ENCODE measurements around the gene ARSA.

Gene ARSA

GRCh38 chr22:50620593-50621355, 7.2 kb downstream of the ARSA start (continued):
- TF ChIP-seq SP7 (tag by site-specific recombination; IDR thresholded peaks at IDR 0.05) (no peak), BCL6B (tag by site-specific recombination; IDR thresholded peaks at IDR 0.05) (no peak), TRIM28 (IDR thresholded peaks at IDR 0.05; ENCODE audit: borderline replicate concordance, low read length) (no peak), PRDM2 (tag by site-specific recombination; IDR thresholded peaks at IDR 0.05; ENCODE audit: borderline replicate concordance) (no peak), WT1 (tag by site-specific recombination; IDR thresholded peaks at IDR 0.05) (peak; percentile 68), ATF2 (tag by site-specific recombination; IDR thresholded peaks at IDR 0.05; ENCODE audit: low read depth) (no peak), ZBTB44 (tag by site-specific recombination; IDR thresholded peaks at IDR 0.05) (no peak), BCL11B (tag by site-specific recombination; IDR thresholded peaks at IDR 0.05; ENCODE audit: low read depth) (no peak), ZNF114 (tag by site-specific recombination; IDR thresholded peaks at IDR 0.05) (no peak), ZNF837 (tag by site-specific recombination; IDR thresholded peaks at IDR 0.05) (no peak), ZNF623 (tag by site-specific recombination; IDR thresholded peaks at IDR 0.05) (no peak; the same call in 1 of the 2 replicates), ZNF514 (tag by site-specific recombination; IDR thresholded peaks at IDR 0.05) (no peak), ZNF596 (tag by site-specific recombination; IDR thresholded peaks at IDR 0.05) (no peak), ZNF560 (tag by site-specific recombination; IDR thresholded peaks at IDR 0.05; ENCODE audit: borderline replicate concordance) (no peak), ZBTB6 (tag by site-specific recombination; IDR thresholded peaks at IDR 0.05) (no peak), KLF10 (tag by site-specific recombination; IDR thresholded peaks at IDR 0.05) (no peak), KLF1 (tag by site-specific recombination; IDR thresholded peaks at IDR 0.05) (no peak), AEBP2 (tag by site-specific recombination; IDR thresholded peaks at IDR 0.05; ENCODE audit: borderline replicate concordance) (no peak), ZNF510 (tag by site-specific recombination; IDR thresholded peaks at IDR 0.05; ENCODE audit: insufficient replicate concordance) (no peak), ZNF624 (tag by site-specific recombination; IDR thresholded peaks at IDR 0.05) (no peak), ZNF184 (tag by site-specific recombination; IDR thresholded peaks at IDR 0.05) (no peak), ZNF658 (tag by site-specific recombination; IDR thresholded peaks at IDR 0.05) (no peak), TCF7L2 (IDR thresholded peaks at IDR 0.05; ENCODE audit: borderline replicate concordance, low read depth, low read length) (no peak), ELK4 (IDR thresholded peaks at IDR 0.05; ENCODE audit: borderline replicate concordance, low read depth, low read length) (no peak)
